GM10266 (cell line): ENCODE results near the gene ELMO1.

Source experiments
- DNase-seq: peaks from one replicate; pipeline ENCODE4 v3.0.0; 2012; ENCODE audit errors: extremely low spot score
- TF ChIP-seq, protein P1 (sequence below): IDR thresholded peaks from 2 replicates; pipeline ENCODE4 v1.5.1; 2012; ENCODE audit warnings: mild to moderate bottlenecking, low read depth; ENCODE audit not compliant: control insufficient read depth, insufficient read depth; ENCODE audit errors: missing control alignments

ELMO1 gene

GRCh38 chr7:37093257-37093656, 355.4 kb downstream of the ELMO1 start:
- DNase-seq: no peak
- TF ChIP-seq, protein P1, sequence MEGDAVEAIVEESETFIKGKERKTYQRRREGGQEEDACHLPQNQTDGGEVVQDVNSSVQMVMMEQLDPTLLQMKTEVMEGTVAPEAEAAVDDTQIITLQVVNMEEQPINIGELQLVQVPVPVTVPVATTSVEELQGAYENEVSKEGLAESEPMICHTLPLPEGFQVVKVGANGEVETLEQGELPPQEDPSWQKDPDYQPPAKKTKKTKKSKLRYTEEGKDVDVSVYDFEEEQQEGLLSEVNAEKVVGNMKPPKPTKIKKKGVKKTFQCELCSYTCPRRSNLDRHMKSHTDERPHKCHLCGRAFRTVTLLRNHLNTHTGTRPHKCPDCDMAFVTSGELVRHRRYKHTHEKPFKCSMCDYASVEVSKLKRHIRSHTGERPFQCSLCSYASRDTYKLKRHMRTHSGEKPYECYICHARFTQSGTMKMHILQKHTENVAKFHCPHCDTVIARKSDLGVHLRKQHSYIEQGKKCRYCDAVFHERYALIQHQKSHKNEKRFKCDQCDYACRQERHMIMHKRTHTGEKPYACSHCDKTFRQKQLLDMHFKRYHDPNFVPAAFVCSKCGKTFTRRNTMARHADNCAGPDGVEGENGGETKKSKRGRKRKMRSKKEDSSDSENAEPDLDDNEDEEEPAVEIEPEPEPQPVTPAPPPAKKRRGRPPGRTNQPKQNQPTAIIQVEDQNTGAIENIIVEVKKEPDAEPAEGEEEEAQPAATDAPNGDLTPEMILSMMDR: no peak

DNA sequence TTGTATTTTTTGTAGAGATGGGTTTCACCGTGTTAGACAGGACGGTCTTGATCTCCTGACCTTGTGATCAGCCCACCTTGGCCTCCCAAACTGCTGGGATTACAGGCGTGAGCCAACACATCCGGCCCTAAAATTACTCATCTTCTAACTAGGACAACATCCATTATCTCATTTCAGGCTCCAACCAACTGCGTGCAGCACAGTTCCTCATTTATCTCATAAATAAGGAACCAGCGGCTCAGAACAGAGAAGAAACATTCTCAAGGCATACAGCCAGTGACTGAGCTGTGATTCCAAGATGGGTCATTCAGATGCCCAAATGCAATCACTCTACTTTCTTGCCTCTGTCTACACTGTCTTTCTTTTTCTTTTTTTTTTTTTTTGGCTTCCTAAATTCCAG, 356.1 kb downstream of the ELMO1 start:
- DNase-seq: no peak
- TF ChIP-seq, protein P1: no peak

GRCh38 chr7:37089972-37090371, 358.7 kb downstream of the ELMO1 start:
- no peak for DNase-seq
- TF ChIP-seq, protein P1: no peak

- TF ChIP-seq, protein P1: no peak
These were observed 363.1 kb downstream of the ELMO1 start for GRCh38 chr7:37085600-37085999.

DNA sequence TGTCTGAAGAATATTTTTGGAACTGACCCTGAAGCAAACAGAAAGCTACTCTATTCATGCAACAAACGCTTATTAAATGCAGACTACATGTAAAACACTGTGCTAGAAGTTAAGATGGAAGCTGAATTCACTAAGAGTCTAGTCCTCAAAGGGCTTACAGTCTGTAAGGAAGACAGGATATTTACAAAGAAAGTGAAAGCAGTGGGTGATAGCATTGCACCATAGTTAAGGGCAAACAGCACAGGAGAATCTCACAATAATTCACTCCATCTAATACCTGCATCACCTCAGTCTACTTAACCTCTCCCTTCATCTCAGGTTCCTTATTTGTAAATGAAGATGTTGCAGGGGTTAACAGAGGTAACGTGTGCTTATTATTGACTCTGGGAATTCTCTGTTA, 364.4 kb downstream of the ELMO1 start:
- TF ChIP-seq, protein P1: no peak
- DNase-seq: no peak

More at GRCh38 chr7:37085600-37085999, 363.1 kb downstream of the ELMO1 start:
- DNase-seq: no peak

DNA sequence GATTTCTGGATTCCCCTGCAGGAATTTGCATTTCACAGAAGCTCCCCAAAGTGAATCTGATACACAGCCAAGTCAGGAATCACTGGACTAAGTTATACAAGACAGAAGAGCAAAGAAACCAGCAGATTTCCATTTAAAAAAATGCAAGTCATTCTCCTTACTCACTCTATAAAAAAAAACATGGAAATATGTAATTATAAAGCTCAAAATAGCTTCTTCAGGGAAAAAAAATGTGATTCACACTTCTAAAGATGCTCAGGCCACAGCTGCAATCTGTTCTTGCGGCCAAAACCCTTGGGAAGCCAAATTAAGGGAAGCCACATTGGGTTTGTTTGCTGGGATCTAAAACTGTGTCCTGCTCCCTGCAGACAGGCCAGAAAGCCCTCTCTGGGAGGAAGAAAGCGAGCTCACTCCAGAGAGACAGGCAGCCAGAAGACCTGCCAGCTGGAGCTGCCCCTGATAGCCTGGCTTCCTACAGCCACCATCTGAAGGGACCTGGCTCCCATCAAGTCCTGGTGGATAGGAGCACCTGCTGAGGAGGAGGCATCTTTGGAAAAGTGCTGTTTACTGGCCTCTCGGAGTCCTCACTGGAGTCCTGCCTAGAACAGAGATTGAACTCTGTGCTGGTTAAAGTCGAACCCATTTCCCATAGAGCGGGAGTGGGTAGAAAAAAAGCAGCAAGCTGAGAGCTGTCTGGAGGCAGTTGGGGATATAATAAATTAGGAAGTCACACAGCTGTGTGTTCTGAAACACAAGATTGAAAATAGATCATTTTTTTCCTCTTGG, 365.2 kb downstream of the ELMO1 start:
- TF ChIP-seq, protein P1: no peak
- no peak for DNase-seq

GRCh38 chr7:37081436-37081835, 367.2 kb downstream of the ELMO1 start:
- no peak for DNase-seq
- TF ChIP-seq, protein P1: no peak
